Raji (cell line): Measurements from ENCODE around the gene SOX18.

Source experiments
- POLR2A ChIP-seq: IDR thresholded peaks from 2 replicates; pipeline ENCODE4 v1.6.1; 2011; ENCODE audit warnings: low read depth, low read length, control low read depth; ENCODE audit not compliant: insufficient read depth

SOX18 gene

DNA sequence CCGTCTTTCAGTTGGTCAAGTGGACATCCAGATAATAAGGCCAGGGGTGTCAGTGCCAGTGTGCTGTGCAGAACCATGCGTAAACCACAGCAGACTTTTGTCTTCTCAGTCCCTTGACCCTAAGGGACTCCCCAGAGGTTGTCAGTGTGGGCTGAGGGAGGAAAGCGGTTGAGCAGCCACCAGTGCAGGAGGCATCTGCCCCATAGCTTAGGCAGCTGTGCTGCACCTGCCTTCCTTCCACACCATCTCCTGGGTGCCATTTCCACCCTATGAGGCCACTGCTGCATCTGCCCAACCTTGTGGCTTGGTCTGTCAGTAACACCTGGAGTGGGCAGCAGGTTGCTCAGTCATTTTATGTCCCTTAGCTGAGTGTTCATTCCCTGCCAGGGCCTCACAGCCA lies 42.5 kb downstream of the SOX18 start:
- no peak for TF ChIP-seq POLR2A

DNA sequence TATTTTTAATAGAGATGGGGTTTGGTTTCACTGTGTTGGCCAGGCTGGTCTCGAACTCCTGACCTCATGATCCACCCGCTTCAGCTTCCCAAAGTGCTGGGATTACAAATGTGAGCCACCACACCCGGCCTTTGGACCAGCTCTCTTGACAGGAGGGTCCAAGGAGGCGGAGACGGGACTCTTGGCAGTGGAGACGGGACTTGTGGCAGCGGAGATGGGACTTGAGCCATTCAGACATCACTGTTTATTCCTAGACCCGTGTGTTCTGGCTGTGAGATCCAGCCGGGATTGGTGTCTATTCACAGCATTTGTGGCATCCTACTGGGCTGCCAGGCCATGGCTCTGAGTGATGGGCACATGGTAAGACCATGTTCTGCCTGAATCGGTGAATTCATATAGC lies 42.9 kb downstream of the SOX18 start:
- TF ChIP-seq POLR2A, result no peak

DNA sequence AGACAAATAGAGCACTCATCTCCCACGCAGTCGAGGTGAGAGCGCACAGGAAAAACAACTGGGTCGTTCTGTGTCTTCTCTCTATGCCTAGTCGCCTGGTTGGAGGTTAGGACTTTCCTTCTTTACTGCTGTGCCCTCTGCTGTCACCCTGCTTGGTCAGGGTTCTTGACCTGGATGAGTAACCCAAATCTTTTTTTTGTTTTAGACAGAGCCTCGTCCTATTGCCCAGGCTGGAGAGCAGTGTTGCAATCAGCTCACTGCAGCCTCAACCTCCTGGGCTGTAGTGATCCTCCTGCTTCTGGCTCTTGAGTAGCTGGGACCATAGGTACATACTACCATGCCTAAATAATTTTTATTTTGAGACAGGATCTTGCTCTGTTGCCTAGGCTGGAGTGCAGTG lies 44.0 kb downstream of the SOX18 start:
- no peak for TF ChIP-seq POLR2A

DNA sequence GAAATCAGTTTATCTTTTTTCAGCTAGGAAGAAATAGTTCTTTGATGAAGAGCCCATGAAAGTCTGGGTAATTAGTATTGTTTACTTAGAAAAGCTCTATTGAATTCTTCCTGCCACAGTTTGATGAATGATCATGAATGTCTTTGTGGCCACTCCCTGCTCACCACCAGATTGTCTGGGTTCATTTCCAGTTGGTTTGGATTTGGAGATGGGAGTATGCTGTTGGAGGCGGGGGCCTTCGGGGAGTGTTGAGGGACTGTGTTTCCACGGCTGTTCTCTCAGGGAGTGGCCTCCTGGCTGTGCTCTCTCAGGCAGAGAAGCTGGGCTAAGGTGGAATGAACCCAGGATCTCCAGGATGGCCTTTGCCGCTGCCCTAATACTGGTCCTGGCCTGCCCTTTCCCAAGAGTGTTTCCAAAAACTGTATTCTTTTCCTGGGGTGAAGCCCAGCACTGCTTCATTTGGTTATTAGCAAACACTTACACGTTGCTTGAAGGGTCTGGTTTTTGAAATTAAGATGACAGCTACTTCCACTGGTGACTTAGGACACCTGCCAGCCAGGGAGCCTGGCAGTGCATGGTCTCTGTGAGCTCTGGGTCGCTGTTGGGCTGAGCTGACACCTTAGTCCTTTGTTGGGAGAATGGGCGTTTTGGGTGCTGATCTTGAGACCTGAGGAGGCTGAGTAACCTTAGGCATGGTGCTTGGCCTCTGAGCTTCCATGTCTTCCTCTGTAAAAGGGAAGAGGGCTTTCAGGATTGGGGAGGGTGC lies 45.3 kb downstream of the SOX18 start:
- TF ChIP-seq POLR2A, result no peak

DNA sequence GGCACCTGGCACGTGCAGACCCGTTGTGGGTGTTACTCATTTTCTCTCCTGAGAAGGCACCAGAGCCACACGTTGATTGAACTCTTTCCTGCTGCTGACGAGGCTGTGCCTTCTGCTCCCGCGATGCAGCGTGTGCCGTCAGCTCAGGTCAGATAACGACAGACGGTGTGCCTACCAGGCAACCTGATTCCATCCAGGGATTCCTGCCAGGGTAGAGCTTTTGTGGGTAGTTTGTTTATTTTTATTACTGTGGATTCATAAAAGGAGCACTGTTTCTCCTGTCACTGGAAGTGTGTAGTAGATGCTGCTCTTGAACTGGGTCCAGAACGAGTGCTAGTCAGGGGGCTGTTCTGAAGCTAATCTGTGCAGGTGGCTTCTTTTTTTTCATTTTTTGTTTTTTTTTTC lies 47.8 kb downstream of the SOX18 start:
- TF ChIP-seq POLR2A, result no peak

DNA sequence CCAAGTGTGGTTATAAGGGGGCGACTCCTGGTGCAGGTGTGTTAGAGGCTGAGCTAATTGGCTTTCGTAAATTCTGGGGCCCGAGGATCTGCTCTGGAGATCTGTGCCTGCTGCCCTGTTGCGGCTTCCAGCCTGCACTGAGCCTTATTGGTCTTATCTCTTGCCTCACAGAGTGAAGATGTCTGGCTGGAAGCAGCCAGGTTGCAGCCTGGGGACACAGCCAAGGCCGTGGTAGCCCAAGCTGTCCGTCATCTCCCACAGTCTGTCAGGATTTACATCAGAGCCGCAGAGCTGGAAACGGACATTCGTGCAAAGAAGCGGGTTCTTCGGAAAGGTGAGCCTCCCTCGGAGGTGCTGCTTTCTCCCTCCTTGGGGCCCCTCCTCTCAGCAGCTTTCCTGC lies 48.5 kb downstream of the SOX18 start:
- TF ChIP-seq POLR2A, result no peak
